IgD-negative memory B cell (primary cell): ENCODE data around the gene THSD4. TPM values are rescaled to one million over a fixed set of nuclear protein-coding genes. Genes with fewer than 3 reads are reported as not detected.

Experiments used
- H3K27ac Mint-ChIP-seq, 3 donors: one replicate each; pipeline ENCODE4 v1.8.0; 2020 to 2022; ENCODE audit warnings: mild to moderate bottlenecking in 3 of 3, mixed read lengths in 3 of 3, moderate library complexity in 1 of 3
- H3K27me3 Mint-ChIP-seq: one replicate; pipeline ENCODE4 v1.8.0; 2021; ENCODE audit warnings: mixed read lengths
- H3K36me3 Mint-ChIP-seq: one replicate; pipeline ENCODE4 v1.8.0; 2020; ENCODE audit warnings: mild to moderate bottlenecking, mixed read lengths
- H3K4me1 Mint-ChIP-seq, 3 donors: one replicate each; pipeline ENCODE4 v1.8.0; 2020 to 2022; ENCODE audit warnings: mixed read lengths in 3 of 3, mild to moderate bottlenecking in 1 of 3
- H3K4me3 Mint-ChIP-seq, 4 donors: one replicate each; pipeline ENCODE4 v1.8.0; 2020 to 2022; ENCODE audit warnings: mild to moderate bottlenecking in 4 of 4, mixed read lengths in 4 of 4, moderate library complexity in 3 of 4
- H3K9me3 Mint-ChIP-seq, 3 donors: one replicate each; pipeline ENCODE4 v1.8.0; 2020 to 2021; ENCODE audit warnings: mixed read lengths in 3 of 3, mild to moderate bottlenecking in 1 of 3
- polyA plus RNA-seq: library from polyadenylated mRNA; unstranded; fragments of 300-500 nt; fragmentation: Illumina TruSeq; gene quantifications from one replicate; pipeline ENCODE4 v1.2.3, GENCODE V29; 2021

Gene THSD4
- polyA plus RNA-seq, 1 donor from 2014 or later, result not detected

GRCh38 chr15:71349336-71349735 lies 234.1 kb downstream of the THSD4 start:
- Mint-ChIP-seq H3K27ac (no peak overlapping the region), H3K4me3 (no peak overlapping the region), H3K27me3 (peaks cover 7% of the 10 kb centered on the region), H3K9me3 (no peaks in the 10 kb centered on the region), H3K36me3 (no peaks in the 10 kb centered on the region), H3K4me1 (no peaks in the 10 kb centered on the region)

GRCh38 chr15:71349736-71350526 lies 234.7 kb downstream of the THSD4 start:
- Mint-ChIP-seq H3K4me3 (no peak overlapping the region), H3K27ac (no peak overlapping the region), H3K4me1 (no peaks in the 10 kb centered on the region), H3K36me3 (no peaks in the 10 kb centered on the region), H3K27me3 (peaks cover 7% of the 10 kb centered on the region), H3K9me3 (no peaks in the 10 kb centered on the region)

- no peak overlapping the region for H3K27ac Mint-ChIP-seq
- no peak overlapping the region for H3K4me3 Mint-ChIP-seq
- H3K9me3 Mint-ChIP-seq, result no peaks in the 10 kb centered on the region
- H3K4me1 Mint-ChIP-seq, result no peaks in the 10 kb centered on the region
- no peaks in the 10 kb centered on the region for H3K36me3 Mint-ChIP-seq
- peaks cover 7% of the 10 kb centered on the region for H3K27me3 Mint-ChIP-seq
Observed at GRCh38 chr15:71350622-71351378, 235.5 kb downstream of the THSD4 start.

- Mint-ChIP-seq H3K27ac (no peak overlapping the region), H3K4me1 (no peaks in the 10 kb centered on the region), H3K27me3 (peaks cover 5% of the 10 kb centered on the region), H3K9me3 (no peaks in the 10 kb centered on the region), H3K4me3 (no peak overlapping the region), H3K36me3 (no peaks in the 10 kb centered on the region)
Observed at GRCh38 chr15:71352125-71352524, 236.9 kb downstream of the THSD4 start.

GRCh38 chr15:71352765-71353164 lies 237.5 kb downstream of the THSD4 start:
- Mint-ChIP-seq H3K4me3 (no peak overlapping the region), H3K9me3 (peaks cover 0 to 2% (median 0%) of the 10 kb centered on the region in 3 donors), H3K27me3 (peaks cover 4% of the 10 kb centered on the region), H3K36me3 (no peaks in the 10 kb centered on the region), H3K27ac (no peak overlapping the region), H3K4me1 (no peaks in the 10 kb centered on the region)

GRCh38 chr15:71353171-71353570 lies 237.9 kb downstream of the THSD4 start:
- Mint-ChIP-seq H3K9me3 (peaks cover 0 to 2% (median 0%) of the 10 kb centered on the region in 3 donors), H3K27ac (no peak overlapping the region), H3K36me3 (no peaks in the 10 kb centered on the region), H3K4me1 (no peaks in the 10 kb centered on the region), H3K4me3 (no peak overlapping the region), H3K27me3 (peaks cover 4% of the 10 kb centered on the region)

- H3K27ac Mint-ChIP-seq, result no peak overlapping the region
- no peak overlapping the region for H3K4me3 Mint-ChIP-seq
- peaks cover 0 to 2% (median 0%) of the 10 kb centered on the region in 3 donors for H3K9me3 Mint-ChIP-seq
- no peaks in the 10 kb centered on the region for H3K36me3 Mint-ChIP-seq
- H3K27me3 Mint-ChIP-seq, result peaks cover 2% of the 10 kb centered on the region
- no peaks in the 10 kb centered on the region for H3K4me1 Mint-ChIP-seq
Observed at GRCh38 chr15:71355268-71355667, 240.0 kb downstream of the THSD4 start.

- H3K36me3 Mint-ChIP-seq, result no peaks in the 10 kb centered on the region
- H3K9me3 Mint-ChIP-seq, result peaks cover 2 to 3% (median 2%) of the 10 kb centered on the region in 3 donors
- peaks cover 0 to 1% (median 0%) of the 10 kb centered on the region in 3 donors for H3K4me1 Mint-ChIP-seq
- peaks cover 2% of the 10 kb centered on the region for H3K27me3 Mint-ChIP-seq
- H3K27ac Mint-ChIP-seq, result no peak overlapping the region
- no peak overlapping the region for H3K4me3 Mint-ChIP-seq
Observed at GRCh38 chr15:71357321-71357732, 242.1 kb downstream of the THSD4 start.

GRCh38 chr15:71357967-71358366 lies 242.7 kb downstream of the THSD4 start:
- H3K9me3 Mint-ChIP-seq, result peaks cover 2 to 3% (median 2%) of the 10 kb centered on the region in 3 donors
- no peaks in the 10 kb centered on the region for H3K36me3 Mint-ChIP-seq
- H3K27ac Mint-ChIP-seq, result no peak overlapping the region
- H3K4me1 Mint-ChIP-seq, result peaks cover 0 to 1% (median 0%) of the 10 kb centered on the region in 3 donors
- H3K27me3 Mint-ChIP-seq, result peaks cover 2% of the 10 kb centered on the region
- H3K4me3 Mint-ChIP-seq, result no peak overlapping the region

- H3K27ac Mint-ChIP-seq, result no peak overlapping the region
Observed at GRCh38 chr15:71359246-71359645, 244.0 kb downstream of the THSD4 start.

GRCh38 chr15:71362556-71362955 lies 247.3 kb downstream of the THSD4 start:
- no peak overlapping the region for H3K4me3 Mint-ChIP-seq
- peaks cover 2% of the 10 kb centered on the region for H3K27me3 Mint-ChIP-seq
- peaks cover under 1 to 5% (median 3%) of the 10 kb centered on the region in 3 donors for H3K9me3 Mint-ChIP-seq
- H3K27ac Mint-ChIP-seq, result no peak overlapping the region
- no peaks in the 10 kb centered on the region for H3K36me3 Mint-ChIP-seq
- H3K4me1 Mint-ChIP-seq, result peaks cover 0 to 1% (median 0%) of the 10 kb centered on the region in 3 donors

More at GRCh38 chr15:71359246-71359645, 244.0 kb downstream of the THSD4 start:
- Mint-ChIP-seq H3K4me3 (no peak overlapping the region), H3K4me1 (peaks cover 0 to 1% (median 0%) of the 10 kb centered on the region in 3 donors), H3K9me3 (peaks cover 2 to 3% (median 2%) of the 10 kb centered on the region in 3 donors), H3K27me3 (peaks cover 2% of the 10 kb centered on the region), H3K36me3 (no peaks in the 10 kb centered on the region)

- H3K27ac Mint-ChIP-seq, result no peak overlapping the region
- H3K4me1 Mint-ChIP-seq, result peaks cover 0 to 1% (median 0%) of the 10 kb centered on the region in 3 donors
- H3K36me3 Mint-ChIP-seq, result no peaks in the 10 kb centered on the region
- H3K9me3 Mint-ChIP-seq, result peaks cover 0 to 5% (median 3%) of the 10 kb centered on the region in 3 donors
- peaks cover 2% of the 10 kb centered on the region for H3K27me3 Mint-ChIP-seq
- H3K4me3 Mint-ChIP-seq, result no peak overlapping the region
Observed at GRCh38 chr15:71362987-71363968, 248.0 kb downstream of the THSD4 start.

- Mint-ChIP-seq H3K27ac (no peak overlapping the region), H3K27me3 (peaks cover 2% of the 10 kb centered on the region), H3K4me3 (no peak overlapping the region), H3K9me3 (peaks cover 0 to 5% (median 3%) of the 10 kb centered on the region in 3 donors), H3K36me3 (no peaks in the 10 kb centered on the region), H3K4me1 (peaks cover 0 to 1% (median 0%) of the 10 kb centered on the region in 3 donors)
Observed at GRCh38 chr15:71364117-71364584, 248.9 kb downstream of the THSD4 start.

GRCh38 chr15:71366522-71366921 lies 251.3 kb downstream of the THSD4 start:
- H3K4me3 Mint-ChIP-seq, result no peak overlapping the region
- no peaks in the 10 kb centered on the region for H3K27me3 Mint-ChIP-seq
- no peaks in the 10 kb centered on the region for H3K4me1 Mint-ChIP-seq
- no peak overlapping the region for H3K27ac Mint-ChIP-seq
- H3K9me3 Mint-ChIP-seq, result peaks cover 2 to 8% (median 2%) of the 10 kb centered on the region in 3 donors
- H3K36me3 Mint-ChIP-seq, result no peaks in the 10 kb centered on the region
